ENCODE results near the gene BCAR1. TPM values are rescaled to one million over a fixed set of nuclear protein-coding genes. Genes with fewer than 3 reads are reported as not detected.

Gene BCAR1
- total and polyA plus RNA-seq, 2 of the 13 experiments (the other 11 are each of a cell fraction or from before 2014, with no cell fraction given): 48.1 to 51.7 TPM

- POLR2A ChIA-PET: interaction anchor here (1.4 kb wide), 1 partner anchor 17 kb away, joined by 4 read pairs; no protein-coding TSS in a partner anchor
- CTCF ChIA-PET (ENCODE audit: low intra/inter-chr PET ratio, low total read pairs): no interaction called here
- H3K9ac ChIP-seq (ENCODE audit: insufficient read depth, low read depth, low read length): no peak overlapping the region
- intact Hi-C loops (cut with micrococcal nuclease; ENCODE audit: unreplicated experiment) (no loop called here), in situ Hi-C loops (cut with HindIII; ENCODE audit: extremely low pct_ligation_motif_present, low pct_unique_long_range_greater_than_20kb) (no loop called here)
- H4K20me1 ChIP-seq (ENCODE audit: insufficient read depth, low read length): no peaks in the 10 kb centered on the region
- BruUV-seq (replicated peaks): no TSS peak
- ATAC-seq (no peak), FAIRE-seq (no peak), DNase-seq (ENCODE audit: low spot score) (no peak)
- peaks cover 9 to 16% of the 10 kb centered on the region in 2 experiments for H3K27me3 ChIP-seq (ENCODE audit: control insufficient read depth in 1 of 2, insufficient read depth in 2 of 2, low read length in 2 of 2)
- no peaks in the 10 kb centered on the region for H3K9me3 ChIP-seq (ENCODE audit: low read length)
- H2AFZ ChIP-seq (ENCODE audit: low read length): no peak overlapping the region
- no peaks in the 10 kb centered on the region for H3K79me2 ChIP-seq (ENCODE audit: insufficient read depth, low read length)
- H3K4me2 ChIP-seq (ENCODE audit: low read depth, low read length): no peak overlapping the region
- H3K27ac ChIP-seq (ENCODE audit: extremely low read length, insufficient read depth, low read length): no peak overlapping the region
- H3K36me3 ChIP-seq (replicated peaks in 1 of 2; ENCODE audit: control insufficient read depth in 1 of 2, insufficient read depth in 2 of 2, low read length in 2 of 2): peaks cover 15 to 30% of the 10 kb centered on the region in 2 experiments
- WGBS (ENCODE audit: low lambda C conversion rate): 96% methylated on average over 14 of the region's 17 CpGs
- no peak overlapping the region for H3K4me3 ChIP-seq (replicated peaks in 1 of 3; ENCODE audit: insufficient read depth in 1 of 3, low read depth in 2 of 3, low read length in 3 of 3)
- H3K4me1 ChIP-seq (ENCODE audit: insufficient read depth, low read length): peaks cover 9% of the 10 kb centered on the region; the same call in 1 of the 2 replicates
- TF ChIP-seq MAFF (IDR thresholded peaks at IDR 0.05; ENCODE audit: low read depth, low read length) (no peak), HNRNPL (IDR thresholded peaks at IDR 0.05; ENCODE audit: low read depth, low read length) (peak; percentile 85), AKAP8 (CRISPR knock-in tag; IDR thresholded peaks at IDR 0.05) (peak; percentile 22; the same call in 1 of the 2 replicates), RAD21 (CRISPR knock-in tag; IDR thresholded peaks at IDR 0.05) (no peak), POLR2AphosphoS5 (IDR thresholded peaks at IDR 0.05; ENCODE audit: low read depth, low read length) (peak; percentile 22; the same call in 1 of the 2 replicates), POLR2G (IDR thresholded peaks at IDR 0.05; ENCODE audit: low read depth, low read length) (peak; percentile 51; the same call in 1 of the 2 replicates), SRY (CRISPR knock-in tag; IDR thresholded peaks at IDR 0.05) (no peak), AGO2 (optimal IDR thresholded peaks at IDR 0.05; ENCODE audit: low read depth, low read length) (peak; percentile 78), ZC3H13 (CRISPR knock-in tag; IDR thresholded peaks at IDR 0.05) (peak; percentile 23), ZKSCAN1 (IDR thresholded peaks at IDR 0.05; ENCODE audit: low read length) (no peak), FIP1L1 (IDR thresholded peaks at IDR 0.05; ENCODE audit: borderline replicate concordance, insufficient read depth, low read depth, low read length) (0 out of 2 replicates have a peak, but pooled peaks have one; percentile 60)
- TF ChIP-seq, protein P1, sequence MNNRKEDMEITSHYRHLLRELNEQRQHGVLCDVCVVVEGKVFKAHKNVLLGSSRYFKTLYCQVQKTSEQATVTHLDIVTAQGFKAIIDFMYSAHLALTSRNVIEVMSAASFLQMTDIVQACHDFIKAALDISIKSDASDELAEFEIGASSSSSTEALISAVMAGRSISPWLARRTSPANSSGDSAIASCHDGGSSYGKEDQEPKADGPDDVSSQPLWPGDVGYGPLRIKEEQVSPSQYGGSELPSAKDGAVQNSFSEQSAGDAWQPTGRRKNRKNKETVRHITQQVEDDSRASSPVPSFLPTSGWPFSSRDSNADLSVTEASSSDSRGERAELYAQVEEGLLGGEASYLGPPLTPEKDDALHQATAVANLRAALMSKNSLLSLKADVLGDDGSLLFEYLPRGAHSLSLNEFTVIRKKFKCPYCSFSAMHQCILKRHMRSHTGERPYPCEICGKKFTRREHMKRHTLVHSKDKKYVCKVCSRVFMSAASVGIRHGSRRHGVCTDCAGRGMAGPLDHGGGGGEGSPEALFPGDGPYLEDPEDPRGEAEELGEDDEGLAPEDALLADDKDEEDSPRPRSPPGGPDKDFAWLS (CRISPR knock-in tag; IDR thresholded peaks at IDR 0.05; ENCODE audit: borderline replicate concordance): no peak
- TF ChIP-seq, protein P2, sequence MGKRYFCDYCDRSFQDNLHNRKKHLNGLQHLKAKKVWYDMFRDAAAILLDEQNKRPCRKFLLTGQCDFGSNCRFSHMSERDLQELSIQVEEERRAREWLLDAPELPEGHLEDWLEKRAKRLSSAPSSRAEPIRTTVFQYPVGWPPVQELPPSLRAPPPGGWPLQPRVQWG (CRISPR knock-in tag; IDR thresholded peaks at IDR 0.05; ENCODE audit: borderline replicate concordance, low read depth): no peak
- TF ChIP-seq, protein P3, sequence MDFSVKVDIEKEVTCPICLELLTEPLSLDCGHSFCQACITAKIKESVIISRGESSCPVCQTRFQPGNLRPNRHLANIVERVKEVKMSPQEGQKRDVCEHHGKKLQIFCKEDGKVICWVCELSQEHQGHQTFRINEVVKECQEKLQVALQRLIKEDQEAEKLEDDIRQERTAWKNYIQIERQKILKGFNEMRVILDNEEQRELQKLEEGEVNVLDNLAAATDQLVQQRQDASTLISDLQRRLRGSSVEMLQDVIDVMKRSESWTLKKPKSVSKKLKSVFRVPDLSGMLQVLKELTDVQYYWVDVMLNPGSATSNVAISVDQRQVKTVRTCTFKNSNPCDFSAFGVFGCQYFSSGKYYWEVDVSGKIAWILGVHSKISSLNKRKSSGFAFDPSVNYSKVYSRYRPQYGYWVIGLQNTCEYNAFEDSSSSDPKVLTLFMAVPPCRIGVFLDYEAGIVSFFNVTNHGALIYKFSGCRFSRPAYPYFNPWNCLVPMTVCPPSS (IDR thresholded peaks at IDR 0.05): no peak
- TF ChIP-seq, protein P4, sequence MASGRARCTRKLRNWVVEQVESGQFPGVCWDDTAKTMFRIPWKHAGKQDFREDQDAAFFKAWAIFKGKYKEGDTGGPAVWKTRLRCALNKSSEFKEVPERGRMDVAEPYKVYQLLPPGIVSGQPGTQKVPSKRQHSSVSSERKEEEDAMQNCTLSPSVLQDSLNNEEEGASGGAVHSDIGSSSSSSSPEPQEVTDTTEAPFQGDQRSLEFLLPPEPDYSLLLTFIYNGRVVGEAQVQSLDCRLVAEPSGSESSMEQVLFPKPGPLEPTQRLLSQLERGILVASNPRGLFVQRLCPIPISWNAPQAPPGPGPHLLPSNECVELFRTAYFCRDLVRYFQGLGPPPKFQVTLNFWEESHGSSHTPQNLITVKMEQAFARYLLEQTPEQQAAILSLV (CRISPR knock-in tag; IDR thresholded peaks at IDR 0.05; ENCODE audit: borderline replicate concordance): no peak
- TF ChIP-seq, protein P5, sequence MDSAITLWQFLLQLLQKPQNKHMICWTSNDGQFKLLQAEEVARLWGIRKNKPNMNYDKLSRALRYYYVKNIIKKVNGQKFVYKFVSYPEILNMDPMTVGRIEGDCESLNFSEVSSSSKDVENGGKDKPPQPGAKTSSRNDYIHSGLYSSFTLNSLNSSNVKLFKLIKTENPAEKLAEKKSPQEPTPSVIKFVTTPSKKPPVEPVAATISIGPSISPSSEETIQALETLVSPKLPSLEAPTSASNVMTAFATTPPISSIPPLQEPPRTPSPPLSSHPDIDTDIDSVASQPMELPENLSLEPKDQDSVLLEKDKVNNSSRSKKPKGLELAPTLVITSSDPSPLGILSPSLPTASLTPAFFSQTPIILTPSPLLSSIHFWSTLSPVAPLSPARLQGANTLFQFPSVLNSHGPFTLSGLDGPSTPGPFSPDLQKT (CRISPR knock-in tag; IDR thresholded peaks at IDR 0.05; ENCODE audit: borderline replicate concordance): no peak
These were observed 23.1 kb downstream of the BCAR1 start for GRCh38 chr16:75228143-75228976.

All from HepG2 (cell line).